Measurements from ENCODE around the gene SCMH1.

GRCh38 chr1:41242342-41243078 is 404 bp upstream of the SCMH1 start:
- TF ChIP-seq MXI1 (IDR thresholded peaks at IDR 0.05; ENCODE audit: low read depth, low read length) (no peak), RXRA (IDR thresholded peaks at IDR 0.05; ENCODE audit: borderline replicate concordance, low read depth) (no peak), RAD21 (IDR thresholded peaks at IDR 0.05; ENCODE audit: low read length) (no peak), EZH2phosphoT487 (IDR thresholded peaks at IDR 0.05; ENCODE audit: borderline replicate concordance, low read depth) (no peak), RFX5 (IDR thresholded peaks at IDR 0.05; ENCODE audit: low read length) (no peak), TEAD4 (IDR thresholded peaks at IDR 0.05; ENCODE audit: borderline replicate concordance, insufficient read depth) (no peak), NRF1 (IDR thresholded peaks at IDR 0.05; ENCODE audit: low read depth, low read length) (no peak), SMC3 (IDR thresholded peaks at IDR 0.05; ENCODE audit: low read depth, low read length) (no peak), POLR2AphosphoS5 (IDR thresholded peaks at IDR 0.05; ENCODE audit: low read depth, low read length) (no peak), TCF12 (IDR thresholded peaks at IDR 0.05) (no peak)
- TF ChIP-seq, protein P1, sequence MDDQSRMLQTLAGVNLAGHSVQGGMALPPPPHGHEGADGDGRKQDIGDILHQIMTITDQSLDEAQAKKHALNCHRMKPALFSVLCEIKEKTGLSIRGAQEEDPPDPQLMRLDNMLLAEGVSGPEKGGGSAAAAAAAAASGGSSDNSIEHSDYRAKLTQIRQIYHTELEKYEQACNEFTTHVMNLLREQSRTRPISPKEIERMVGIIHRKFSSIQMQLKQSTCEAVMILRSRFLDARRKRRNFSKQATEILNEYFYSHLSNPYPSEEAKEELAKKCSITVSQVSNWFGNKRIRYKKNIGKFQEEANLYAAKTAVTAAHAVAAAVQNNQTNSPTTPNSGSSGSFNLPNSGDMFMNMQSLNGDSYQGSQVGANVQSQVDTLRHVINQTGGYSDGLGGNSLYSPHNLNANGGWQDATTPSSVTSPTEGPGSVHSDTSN (IDR thresholded peaks at IDR 0.05) = no peak
- TF ChIP-seq, protein P2, sequence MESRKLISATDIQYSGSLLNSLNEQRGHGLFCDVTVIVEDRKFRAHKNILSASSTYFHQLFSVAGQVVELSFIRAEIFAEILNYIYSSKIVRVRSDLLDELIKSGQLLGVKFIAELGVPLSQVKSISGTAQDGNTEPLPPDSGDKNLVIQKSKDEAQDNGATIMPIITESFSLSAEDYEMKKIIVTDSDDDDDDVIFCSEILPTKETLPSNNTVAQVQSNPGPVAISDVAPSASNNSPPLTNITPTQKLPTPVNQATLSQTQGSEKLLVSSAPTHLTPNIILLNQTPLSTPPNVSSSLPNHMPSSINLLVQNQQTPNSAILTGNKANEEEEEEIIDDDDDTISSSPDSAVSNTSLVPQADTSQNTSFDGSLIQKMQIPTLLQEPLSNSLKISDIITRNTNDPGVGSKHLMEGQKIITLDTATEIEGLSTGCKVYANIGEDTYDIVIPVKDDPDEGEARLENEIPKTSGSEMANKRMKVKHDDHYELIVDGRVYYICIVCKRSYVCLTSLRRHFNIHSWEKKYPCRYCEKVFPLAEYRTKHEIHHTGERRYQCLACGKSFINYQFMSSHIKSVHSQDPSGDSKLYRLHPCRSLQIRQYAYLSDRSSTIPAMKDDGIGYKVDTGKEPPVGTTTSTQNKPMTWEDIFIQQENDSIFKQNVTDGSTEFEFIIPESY (IDR thresholded peaks at IDR 0.05; ENCODE audit: borderline replicate concordance, low read depth) = no peak

All from SK-N-SH (cell line).